ENCODE measurements around the gene MTR. TPM values are rescaled to one million over a fixed set of nuclear protein-coding genes. Genes with fewer than 3 reads are reported as not detected.
A peak's percentile ranks its signal among the peaks of the same experiment; 100 is the strongest.

The MTR gene
- total and polyA plus RNA-seq, 12 donors = 5.2 to 100 (median 65.4) TPM

DNA sequence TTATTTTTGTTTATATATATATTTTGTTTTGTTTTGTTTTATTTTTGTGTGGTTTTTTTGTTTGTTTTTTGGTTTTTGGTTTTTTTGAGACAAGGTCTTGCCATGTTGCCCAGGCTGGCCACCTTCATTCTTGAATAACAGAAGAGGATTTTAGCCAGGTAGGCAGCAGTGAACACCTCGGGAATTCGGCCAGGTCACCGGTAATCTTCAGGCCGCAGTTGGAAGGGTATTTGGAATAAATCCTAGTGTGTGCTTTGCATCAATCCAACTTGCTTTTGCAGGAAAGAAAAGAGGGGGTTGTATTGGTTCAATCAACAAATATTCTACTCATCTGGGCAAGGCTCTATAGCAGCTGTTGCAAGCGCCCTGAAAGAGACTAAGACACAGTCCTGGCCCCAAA is 155.3 kb downstream of the MTR start:
- DNase-seq (no peak), ATAC-seq (no peak)
- Histone ChIP-seq H3K36me3 (no peaks in the 10 kb centered on the region), H3K4me1 (peaks cover 0 to 21% (median 6%) of the 10 kb centered on the region in 9 donors), H3K27me3 (no peaks in the 10 kb centered on the region), H3K4me3 (no peak overlapping the region), H3K27ac (no peak overlapping the region), H3K9me3 (peaks cover 0 to 10% (median 0%) of the 10 kb centered on the region in 11 donors)
- TF ChIP-seq, protein P1, sequence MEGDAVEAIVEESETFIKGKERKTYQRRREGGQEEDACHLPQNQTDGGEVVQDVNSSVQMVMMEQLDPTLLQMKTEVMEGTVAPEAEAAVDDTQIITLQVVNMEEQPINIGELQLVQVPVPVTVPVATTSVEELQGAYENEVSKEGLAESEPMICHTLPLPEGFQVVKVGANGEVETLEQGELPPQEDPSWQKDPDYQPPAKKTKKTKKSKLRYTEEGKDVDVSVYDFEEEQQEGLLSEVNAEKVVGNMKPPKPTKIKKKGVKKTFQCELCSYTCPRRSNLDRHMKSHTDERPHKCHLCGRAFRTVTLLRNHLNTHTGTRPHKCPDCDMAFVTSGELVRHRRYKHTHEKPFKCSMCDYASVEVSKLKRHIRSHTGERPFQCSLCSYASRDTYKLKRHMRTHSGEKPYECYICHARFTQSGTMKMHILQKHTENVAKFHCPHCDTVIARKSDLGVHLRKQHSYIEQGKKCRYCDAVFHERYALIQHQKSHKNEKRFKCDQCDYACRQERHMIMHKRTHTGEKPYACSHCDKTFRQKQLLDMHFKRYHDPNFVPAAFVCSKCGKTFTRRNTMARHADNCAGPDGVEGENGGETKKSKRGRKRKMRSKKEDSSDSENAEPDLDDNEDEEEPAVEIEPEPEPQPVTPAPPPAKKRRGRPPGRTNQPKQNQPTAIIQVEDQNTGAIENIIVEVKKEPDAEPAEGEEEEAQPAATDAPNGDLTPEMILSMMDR (IDR thresholded peaks at IDR 0.05) = no peak
- WGBS, 2 donors = 73 to 89% methylated on average over 5 of the region's 5 CpGs
- intact Hi-C loops (cut with DNase I) = no loop called here

DNA sequence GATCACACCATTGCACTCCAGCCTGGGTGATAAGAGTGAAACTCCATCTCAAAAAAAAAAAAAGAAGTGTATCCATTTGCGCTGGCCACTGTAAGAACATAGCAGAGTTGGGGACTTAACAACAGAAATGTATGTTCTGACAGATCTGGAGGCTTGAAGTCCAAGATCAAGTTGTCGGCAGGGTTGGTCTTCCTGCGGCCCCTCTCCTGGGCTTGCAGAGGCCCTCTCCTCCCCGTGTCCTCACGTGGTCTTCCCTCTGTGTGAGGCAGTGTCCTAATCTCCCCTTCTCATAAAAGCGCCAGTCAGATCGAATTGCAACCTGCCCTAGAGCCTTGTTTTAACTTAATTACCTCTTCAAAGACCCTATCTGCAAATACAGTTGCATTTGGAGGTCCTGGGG is 156.6 kb downstream of the MTR start:
- no peak for ATAC-seq
- TF ChIP-seq, protein P1 (IDR thresholded peaks at IDR 0.05) = no peak
- Histone ChIP-seq H3K36me3 (no peaks in the 10 kb centered on the region), H3K27me3 (no peaks in the 10 kb centered on the region), H3K27ac (no peak overlapping the region), H3K4me3 (no peak overlapping the region), H3K9me3 (peaks cover 0 to 10% (median 0%) of the 10 kb centered on the region in 11 donors), H3K4me1 (peaks cover 0 to 21% (median 6%) of the 10 kb centered on the region in 9 donors)
- no peak for DNase-seq
- 55 to 62% methylated on average over 7 of the region's 7 CpGs for WGBS, 2 donors
- intact Hi-C loops (cut with DNase I) = no loop called here

- intact Hi-C loops (cut with DNase I) = no loop called here
- Histone ChIP-seq H3K4me1 (peaks cover 0 to 21% (median 6%) of the 10 kb centered on the region in 9 donors), H3K27ac (peak overlapping the region in 1 of 10 donors; percentile 22), H3K4me3 (peak overlapping the region in 2 of 10 donors; percentile 11 to 15), H3K27me3 (no peaks in the 10 kb centered on the region), H3K9me3 (peaks cover 0 to 10% (median 0%) of the 10 kb centered on the region in 11 donors), H3K36me3 (no peaks in the 10 kb centered on the region)
- ATAC-seq (peak in 3 of 8 donors; percentile 38 to 57 (median 52)), DNase-seq (no peak)
- TF ChIP-seq, protein P1 (IDR thresholded peaks at IDR 0.05) = no peak
- WGBS, 2 donors = 22 to 25% methylated on average over 9 of the region's 9 CpGs
These were observed 157.3 kb downstream of the MTR start for GRCh38 chr1:236952246-236953003.

GRCh38 chr1:236953151-236953700 is 158.1 kb downstream of the MTR start:
- DNase-seq = no peak
- intact Hi-C loops (cut with DNase I) = no loop called here
- WGBS, 2 donors = 51 to 81% methylated on average over 2 of the region's 2 CpGs
- Histone ChIP-seq H3K9me3 (peaks cover 0 to 10% (median 0%) of the 10 kb centered on the region in 11 donors), H3K27ac (no peak overlapping the region), H3K27me3 (no peaks in the 10 kb centered on the region), H3K36me3 (no peaks in the 10 kb centered on the region), H3K4me1 (peaks cover 0 to 21% (median 6%) of the 10 kb centered on the region in 9 donors), H3K4me3 (no peak overlapping the region)
- ATAC-seq = no peak
- TF ChIP-seq, protein P1 (IDR thresholded peaks at IDR 0.05) = no peak

Other genes starting within 250 kb of the MTR start
- 10 to 100 TPM in 7 of 10 donors, 1 to 10 TPM in 3; 7.8 to 15.5 (median 10.8) TPM for gene HEATR1, start 190.8 kb upstream of the MTR start, total RNA-seq
- gene HEATR1, start 190.8 kb upstream of the MTR start, polyA plus RNA-seq = 1 to 10 TPM; 2.2 to 3.9 TPM
- gene ACTN2, start 108.8 kb upstream of the MTR start, total RNA-seq = 1,000 to 10,000 TPM; 2,366 to 4,290 (median 3,682) TPM
- 1,000 to 10,000 TPM in 1 of 2 donors, 100 to 1,000 TPM in 1; 599 to 1,375 TPM for gene ACTN2, start 108.8 kb upstream of the MTR start, polyA plus RNA-seq
- gene MT1HL1, start 209.1 kb downstream of the MTR start, total RNA-seq = not detected
- not detected for gene MT1HL1, start 209.1 kb downstream of the MTR start, polyA plus RNA-seq
- 1,000 to 10,000 TPM in 5 of 10 donors, 100 to 1,000 TPM in 5; 505 to 1,252 (median 983) TPM for gene RYR2, start 246.9 kb downstream of the MTR start, total RNA-seq
- gene RYR2, start 246.9 kb downstream of the MTR start, polyA plus RNA-seq = 100 to 1,000 TPM in 1 of 2 donors, 10 to 100 TPM in 1; 43.1 to 174 TPM

Measured in heart right ventricle (tissue), 16 donors.